Endothelial cell of umbilical vein (primary cell): ENCODE measurements around the gene CACNB3. TPM values are rescaled to one million over a fixed set of nuclear protein-coding genes. Genes with fewer than 3 reads are reported as not detected.

Experiments used
- BruUV-seq: library from RNA; stranded (reverse); fragments of 400-500 nt; replicated peaks from 2 replicates; lab custom pipeline; 2021; lab: Mats Ljungman, UMichigan
- CTCF ChIA-PET: fragments of 300-600, 350-600 bp; sonication (Branson Sonifier 250); formaldehyde crosslinking; loops from one replicate; lab custom pipeline; 2021; ENCODE audit warnings: antibody characterized with exemption, inconsistent platforms; lab: Charles Lee
- POLR2A ChIA-PET: fragments of 300-600, 350-600 bp; sonication (Branson Sonifier 250); formaldehyde crosslinking; loops from one replicate; lab custom pipeline; 2021; ENCODE audit warnings: antibody characterized with exemption, inconsistent platforms; lab: Charles Lee
- DNase-seq: peaks from one replicate; pipeline ENCODE4 v3.0.0-alpha.2; 2011; ENCODE audit warnings: low read depth, low spot score
- FAIRE-seq: peaks from 2 replicates; lab custom pipeline; 2011; peaks lifted over from hg19 to GRCh38; lab: Jason Lieb, UNC
- H2AFZ ChIP-seq: 2 replicates; pipeline ENCODE4 v1.6.0; 2012; ENCODE audit warnings: low read depth, low read length, control low read depth, inconsistent platforms
- H3K27ac ChIP-seq: 2 replicates; pipeline ENCODE4 v1.5.1; 2011; ENCODE audit warnings: low read depth, mild to moderate bottlenecking, control low read depth, low read length, moderate library complexity; ENCODE audit not compliant: insufficient read depth
- H3K27me3 ChIP-seq, 2 experiments: 2 replicates each; pipeline versions ENCODE4 v1.6.0 to v1.6.1; 2011; ENCODE audit warnings: low read length in 2 of 2, mixed read lengths in 1 of 2; ENCODE audit not compliant: control insufficient read depth in 2 of 2, insufficient read depth in 2 of 2
- H3K36me3 ChIP-seq, 2 experiments: 2 replicates in 1 of 2; 3 replicates in 1 of 2; pipeline ENCODE4 v1.5.1; 2011; ENCODE audit warnings: low read length in 2 of 2, mild to moderate bottlenecking in 1 of 2, moderate library complexity in 1 of 2; ENCODE audit not compliant: control insufficient read depth in 2 of 2, insufficient read depth in 2 of 2; ENCODE audit errors: extremely low read depth in 1 of 2
- H3K4me1 ChIP-seq: 3 replicates; pipeline ENCODE4 v1.5.1; 2011; ENCODE audit warnings: mild to moderate bottlenecking, low read length; ENCODE audit not compliant: control insufficient read depth, insufficient read depth; ENCODE audit errors: extremely low read depth
- H3K4me2 ChIP-seq: 2 replicates; pipeline ENCODE4 v1.6.1; 2011; ENCODE audit warnings: low read length, control low read depth, mixed read lengths; ENCODE audit not compliant: insufficient read depth
- H3K4me3 ChIP-seq, 3 experiments: fragments of 200-600 bp in 1 of 3; sonication (generic), shearing (Covaris generic) in 1 of 3; replicated peaks in 1 of 3; 2 replicates each; pipeline ENCODE4 v1.5.1; 2011 to 2016; ENCODE audit warnings: control low read depth in 3 of 3, low read length in 3 of 3, mild to moderate bottlenecking in 2 of 3, inconsistent platforms in 1 of 3, low read depth in 1 of 3, moderate library complexity in 1 of 3; ENCODE audit not compliant: insufficient read depth in 1 of 3
- H3K79me2 ChIP-seq: 2 replicates; pipeline ENCODE4 v1.6.0; 2012; ENCODE audit warnings: low read length, inconsistent platforms; ENCODE audit not compliant: control insufficient read depth, insufficient read depth
- H3K9ac ChIP-seq: replicated peaks from 2 replicates; pipeline ENCODE3; 2011; ENCODE audit warnings: low read length, control low read depth; ENCODE audit not compliant: insufficient read depth; ENCODE audit errors: extremely low read depth
- H3K9me1 ChIP-seq: replicated peaks from 3 replicates; pipeline ENCODE4 v1.6.0; 2011; ENCODE audit warnings: mild to moderate bottlenecking, low read length; ENCODE audit not compliant: control insufficient read depth, insufficient read depth; ENCODE audit errors: extremely low read depth
- H3K9me3 ChIP-seq: replicated peaks from 2 replicates; pipeline ENCODE4 v1.5.1; 2012; ENCODE audit warnings: low read length, inconsistent platforms; ENCODE audit not compliant: control insufficient read depth, insufficient read depth
- H4K20me1 ChIP-seq: replicated peaks from 2 replicates; pipeline ENCODE3; 2011; ENCODE audit warnings: mild to moderate bottlenecking, low read length; ENCODE audit not compliant: control insufficient read depth, insufficient read depth; ENCODE audit errors: extremely low read depth
- CTCF ChIP-seq, 2 donors: IDR thresholded peaks; 1 replicate in 1 of 2; 2 replicates in 1 of 2; pipeline ENCODE4 v1.5.1; 2011; ENCODE audit warnings: low read length in 2 of 2, mild to moderate bottlenecking in 2 of 2, moderate library complexity in 2 of 2, control low read depth in 1 of 2, inconsistent platforms in 1 of 2, low read depth in 1 of 2; ENCODE audit not compliant: insufficient read depth in 1 of 2; ENCODE audit errors: extremely low read depth in 1 of 2
- EZH2 ChIP-seq: IDR thresholded peaks from 2 replicates; pipeline ENCODE4 v1.6.1; 2012; ENCODE audit warnings: borderline replicate concordance, low read depth, mild to moderate bottlenecking, moderate library complexity, low read length, inconsistent platforms; ENCODE audit not compliant: severe bottlenecking
- FOS ChIP-seq: IDR thresholded peaks from 2 replicates; pipeline ENCODE4 v1.6.1; 2011; ENCODE audit warnings: mild to moderate bottlenecking, low read length, moderate library complexity, borderline replicate concordance; ENCODE audit not compliant: insufficient read depth
- GATA2 ChIP-seq: IDR thresholded peaks from 2 replicates; pipeline ENCODE4 v1.7.0; 2011; ENCODE audit warnings: low read depth, mild to moderate bottlenecking, moderate library complexity, mixed read lengths, low read length; ENCODE audit not compliant: insufficient read length, insufficient read depth
- JUN ChIP-seq: IDR thresholded peaks from 2 replicates; pipeline ENCODE4 v1.6.1; 2011; ENCODE audit warnings: borderline replicate concordance, low read depth; ENCODE audit not compliant: insufficient read length, insufficient read depth
- MAX ChIP-seq: IDR thresholded peaks from 2 replicates; pipeline ENCODE4 v1.6.1; 2011; ENCODE audit not compliant: insufficient read depth, insufficient read length
- MYC ChIP-seq: IDR thresholded peaks from one replicate; pipeline ENCODE4 v1.6.1; 2011; ENCODE audit warnings: mild to moderate bottlenecking, low read depth, low read length
- POLR2A ChIP-seq: IDR thresholded peaks from 2 replicates; pipeline ENCODE4 v1.6.1; 2012; ENCODE audit warnings: low read depth, mild to moderate bottlenecking, control low read depth, low read length
- POLR2AphosphoS5 ChIP-seq: IDR thresholded peaks from 2 replicates; pipeline ENCODE4 v1.6.1; 2012; ENCODE audit warnings: low read depth, mild to moderate bottlenecking, control low read depth, low read length, moderate library complexity; ENCODE audit not compliant: insufficient read depth
- dilution Hi-C: fragments of 300-500 bp; cut with MboI; formaldehyde crosslinking; loops from one replicate; pipeline ENCODE4 v1.15.0; 2019; ENCODE audit warnings: low sequenced_read_pairs; ENCODE audit not compliant: extremely low pct_ligation_motif_present
- intact Hi-C: fragments of 100-400 bp; cut with micrococcal nuclease; formaldehyde crosslinking; loops from one replicate; pipeline ENCODE4 v1.10.0; 2022
- polyA plus RNA-seq, 4 experiments: library from polyadenylated mRNA; depleted of rRNA in 3 of 4; stranded (reverse) in 3 of 4; unstranded in 1 of 4; fragments of >200 nt; gene quantifications; 2 replicates each; pipeline versions ENCODE4 v1.2.1 to v1.2.3, GENCODE V29; 2011 to 2012; ENCODE audit warnings: missing spikeins in 1 of 4
- total RNA-seq: library from RNA; stranded (reverse); gene quantifications from 2 replicates; pipeline ENCODE4 v1.2.3, GENCODE V29; 2021

Gene CACNB3
- total and polyA plus RNA-seq, 2 donors (not counting 3 experiments of a cell fraction or from before 2014, with no cell fraction given) = 37.4 to 61.8 TPM

GRCh38 chr12:48777501-48778400 is 40.5 kb upstream of the CACNB3 start:
- BruUV-seq = no TSS peak
- FAIRE-seq (no peak), DNase-seq (no peak)
- Histone ChIP-seq H3K79me2 (no peaks in the 10 kb centered on the region), H3K4me1 (peaks cover 16% of the 10 kb centered on the region), H3K27me3 (no peaks in the 10 kb centered on the region), H3K27ac (no peak overlapping the region), H3K9me3 (no peaks in the 10 kb centered on the region), H3K36me3 (peaks cover 4 to 40% of the 10 kb centered on the region in 2 experiments), H3K9ac (no peak overlapping the region), H4K20me1 (no peaks in the 10 kb centered on the region), H3K4me3 (no peak overlapping the region), H2AFZ (no peak overlapping the region), H3K4me2 (no peak overlapping the region), H3K9me1 (no peaks in the 10 kb centered on the region)
- ChIA-PET POLR2A (interaction anchor here (0.7 kb wide), 1 partner anchor 10 kb away, joined by 3 read pairs; no protein-coding TSS in a partner anchor), CTCF (no interaction called here)
- TF ChIP-seq FOS (no peak), EZH2 (no peak), GATA2 (no peak), CTCF (IDR thresholded peaks at IDR 0.05; ENCODE audit: extremely low read depth in 1 of 2, insufficient read depth in 1 of 2, low read depth in 1 of 2, low read length in 2 of 2) (no peak), MAX (no peak), MYC (no peak), POLR2AphosphoS5 (no peak), JUN (no peak), POLR2A (no peak)
- dilution Hi-C loops = no loop called here
- intact Hi-C loops = no loop called here
